Activated T-helper 1 cell treated with anti-CD3 and anti-CD28 coated beads, Interleukin-12 subunit alpha, Interleukin-12 subunit beta, Interleukin-2, Interleukin-4 antibody, amounts not matched to agents 30 ng/mL and 10 ng/mL and 1 ng/mL, durations not matched to agents 14 hours and 24 hours and 36 hours (primary cell): ENCODE measurements around the gene ADAMTS2. TPM values are rescaled to one million over a fixed set of nuclear protein-coding genes. Genes with fewer than 3 reads are reported as not detected.

Experiments
- DNase-seq: peaks from one replicate; pipeline ENCODE4 v3.0.0; 2021; ENCODE audit warnings: low spot score
- H3K27ac Mint-ChIP-seq: one replicate; pipeline ENCODE4 v1.8.0; 2021; ENCODE audit warnings: mild to moderate bottlenecking, mixed read lengths
- H3K27me3 Mint-ChIP-seq: one replicate; pipeline ENCODE4 v1.8.0; 2022; ENCODE audit warnings: mild to moderate bottlenecking, moderate library complexity, mixed read lengths; ENCODE audit not compliant: insufficient read depth
- H3K36me3 Mint-ChIP-seq: one replicate; pipeline ENCODE4 v1.8.0; 2021; ENCODE audit warnings: low read depth, mixed read lengths
- H3K4me1 Mint-ChIP-seq: one replicate; pipeline ENCODE4 v1.8.0; 2021; ENCODE audit warnings: low read depth, mixed read lengths
- H3K4me3 Mint-ChIP-seq: one replicate; pipeline ENCODE4 v1.8.0; 2021; ENCODE audit warnings: mild to moderate bottlenecking, moderate library complexity, mixed read lengths
- H3K9me3 Mint-ChIP-seq: one replicate; pipeline ENCODE4 v1.8.0; 2021; ENCODE audit warnings: mixed read lengths
- intact Hi-C: fragments of 100-400 bp; cut with micrococcal nuclease; formaldehyde crosslinking; loops from one replicate; pipeline ENCODE4 v1.15.1; 2024
- total RNA-seq: library from RNA; stranded (reverse); gene quantifications from 2 replicates; pipeline ENCODE4 v1.2.3, GENCODE V29; 2022

Gene ADAMTS2
- total RNA-seq, 1 donor from 2014 or later: not detected

DNA sequence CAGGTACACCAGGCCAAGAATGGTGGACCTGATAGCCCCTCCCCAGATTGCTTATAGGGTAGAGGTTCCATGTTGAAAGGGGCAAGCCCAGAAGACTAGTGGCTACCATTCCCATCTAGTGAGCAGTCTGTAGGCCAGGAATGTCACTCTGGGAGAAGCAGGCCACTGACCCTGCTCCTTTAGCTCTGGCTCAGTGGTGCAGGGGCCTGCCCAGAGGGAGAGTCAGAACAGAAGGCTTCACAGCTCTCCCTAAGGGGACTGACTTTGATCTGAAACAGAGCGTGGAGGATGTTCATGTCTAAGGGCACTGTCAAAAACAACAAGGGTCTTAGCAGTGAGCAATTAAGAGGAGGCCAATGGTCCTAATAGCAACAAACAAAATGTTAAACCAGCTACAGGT, 203.4 kb downstream of the ADAMTS2 start:
- Mint-ChIP-seq H3K4me3 (no peak overlapping the region), H3K27ac (no peak overlapping the region), H3K36me3 (no peaks in the 10 kb centered on the region), H3K9me3 (peaks cover 22% of the 10 kb centered on the region), H3K4me1 (peaks cover 12% of the 10 kb centered on the region), H3K27me3 (no peaks in the 10 kb centered on the region)
- intact Hi-C loops: loop anchor here (10.0 kb wide), 1 partner anchor 287 kb away; the partner anchor contains the start of gene ZNF354B
- DNase-seq: no peak

DNA sequence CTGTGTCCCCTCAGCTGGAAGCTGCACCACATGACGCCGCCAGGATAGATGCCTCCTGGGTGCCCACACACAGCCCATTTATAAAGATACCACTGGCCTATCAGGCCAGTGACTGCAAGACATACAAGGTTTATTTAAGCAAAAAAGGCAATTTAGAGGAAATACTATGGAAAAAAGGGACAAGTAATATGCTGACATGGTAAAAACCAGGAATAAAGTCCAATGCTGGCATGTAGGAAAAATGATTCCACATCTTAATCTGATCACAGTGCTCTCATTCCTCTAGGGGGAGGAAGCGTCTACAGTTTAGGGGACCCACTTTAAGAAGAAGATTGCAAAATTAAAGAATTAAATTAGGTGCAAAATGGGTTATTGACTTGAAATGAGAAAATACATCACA, 205.0 kb downstream of the ADAMTS2 start:
- intact Hi-C loops: loop anchor here (10.0 kb wide), 1 partner anchor 285 kb away; the partner anchor contains the start of gene ZNF354B
- no peak for DNase-seq
- Mint-ChIP-seq H3K4me1 (peaks cover 12% of the 10 kb centered on the region), H3K27me3 (no peaks in the 10 kb centered on the region), H3K4me3 (no peak overlapping the region), H3K27ac (no peak overlapping the region), H3K9me3 (peaks cover 15% of the 10 kb centered on the region), H3K36me3 (no peaks in the 10 kb centered on the region)

DNA sequence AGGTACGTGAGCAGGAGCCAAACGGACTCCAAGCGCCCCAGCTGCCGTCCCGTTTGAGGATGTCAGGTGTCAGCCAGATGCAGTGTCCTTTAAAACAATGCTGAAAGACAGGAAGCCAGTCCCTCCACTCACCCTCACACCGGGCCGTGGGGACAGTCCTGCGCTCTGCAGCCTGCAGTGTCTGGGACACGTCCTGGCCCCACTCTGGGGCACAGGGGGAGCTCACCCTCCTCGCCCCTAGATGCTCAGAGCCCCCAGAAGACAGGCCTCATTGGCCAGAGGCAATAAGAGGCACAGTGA, 205.4 kb downstream of the ADAMTS2 start:
- Mint-ChIP-seq H3K4me1 (peaks cover 12% of the 10 kb centered on the region), H3K27me3 (no peaks in the 10 kb centered on the region), H3K36me3 (no peaks in the 10 kb centered on the region), H3K27ac (no peak overlapping the region), H3K4me3 (no peak overlapping the region), H3K9me3 (peaks cover 14% of the 10 kb centered on the region)
- DNase-seq: no peak
- intact Hi-C loops: loop anchor here (10.0 kb wide), 1 partner anchor 285 kb away; the partner anchor contains the start of gene ZNF354B

DNA sequence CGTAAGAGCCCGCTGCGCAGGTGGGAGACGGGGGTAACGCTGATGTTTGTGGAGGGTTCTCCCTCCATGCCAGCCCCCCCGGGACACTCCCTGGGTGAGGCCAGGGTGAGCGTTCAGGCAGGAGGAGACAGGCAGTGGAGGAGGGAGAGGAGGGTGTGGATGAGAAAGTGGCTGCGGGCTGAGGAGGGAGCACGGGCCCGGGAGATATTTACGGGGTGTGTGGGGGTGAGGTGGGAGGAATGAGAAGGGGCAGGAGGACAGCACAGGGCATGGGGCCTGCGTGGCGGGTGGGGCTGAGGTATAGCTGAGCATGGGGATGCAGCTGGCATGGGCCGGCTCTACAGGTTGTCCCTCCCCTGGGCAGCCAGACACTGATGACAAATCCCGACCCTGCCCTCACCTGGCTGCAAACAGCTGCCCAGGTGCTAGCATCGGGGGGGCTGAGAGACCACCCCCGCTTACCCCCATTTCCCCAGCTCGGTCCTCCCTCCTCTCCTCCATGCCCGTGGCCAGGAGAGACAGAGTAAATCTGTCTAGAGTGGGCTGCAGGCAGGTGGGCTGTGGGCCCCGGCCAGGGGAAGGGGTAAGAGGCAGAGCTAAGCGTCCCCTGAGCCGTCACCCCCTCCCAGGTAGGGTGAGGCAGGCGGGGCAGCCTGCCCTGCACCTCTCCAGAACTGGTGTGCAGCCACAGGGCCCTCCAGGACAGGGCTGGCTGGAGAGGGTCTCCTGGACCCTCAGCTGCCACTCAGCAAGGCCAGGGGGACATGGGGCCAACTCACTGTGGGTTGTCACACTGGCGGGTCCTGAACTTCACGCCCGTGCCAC, 205.9 kb downstream of the ADAMTS2 start:
- H3K9me3 Mint-ChIP-seq: peaks cover 10% of the 10 kb centered on the region
- peaks cover 12% of the 10 kb centered on the region for H3K4me1 Mint-ChIP-seq
- no peak overlapping the region for H3K27ac Mint-ChIP-seq
- intact Hi-C loops: no loop called here
- no peaks in the 10 kb centered on the region for H3K27me3 Mint-ChIP-seq
- H3K4me3 Mint-ChIP-seq: no peak overlapping the region
- no peak for DNase-seq
- H3K36me3 Mint-ChIP-seq: no peaks in the 10 kb centered on the region

DNA sequence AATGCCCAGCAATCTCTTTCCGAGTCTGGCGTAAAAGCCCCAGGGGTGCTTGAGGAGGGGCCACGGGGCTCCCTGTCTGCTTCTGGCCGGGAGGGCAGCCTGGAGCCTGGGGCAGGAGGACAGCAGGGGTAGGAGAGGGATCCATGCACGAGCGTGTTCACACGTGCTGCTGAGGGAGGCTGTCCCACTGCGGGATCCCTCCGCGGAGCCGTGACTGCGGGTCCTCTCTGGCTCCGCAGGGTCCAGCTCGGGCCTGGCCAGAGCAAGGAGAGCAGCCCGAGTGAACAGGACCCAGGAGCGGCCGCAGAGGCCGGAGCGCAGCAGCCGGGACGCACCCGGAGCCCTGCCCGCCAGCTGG, 206.7 kb downstream of the ADAMTS2 start:
- no peak overlapping the region for H3K27ac Mint-ChIP-seq
- DNase-seq: no peak
- no peak overlapping the region for H3K4me3 Mint-ChIP-seq
- intact Hi-C loops: no loop called here
- no peaks in the 10 kb centered on the region for H3K36me3 Mint-ChIP-seq
- H3K9me3 Mint-ChIP-seq: peaks cover 12% of the 10 kb centered on the region
- H3K4me1 Mint-ChIP-seq: peaks cover 12% of the 10 kb centered on the region
- H3K27me3 Mint-ChIP-seq: no peaks in the 10 kb centered on the region

DNA sequence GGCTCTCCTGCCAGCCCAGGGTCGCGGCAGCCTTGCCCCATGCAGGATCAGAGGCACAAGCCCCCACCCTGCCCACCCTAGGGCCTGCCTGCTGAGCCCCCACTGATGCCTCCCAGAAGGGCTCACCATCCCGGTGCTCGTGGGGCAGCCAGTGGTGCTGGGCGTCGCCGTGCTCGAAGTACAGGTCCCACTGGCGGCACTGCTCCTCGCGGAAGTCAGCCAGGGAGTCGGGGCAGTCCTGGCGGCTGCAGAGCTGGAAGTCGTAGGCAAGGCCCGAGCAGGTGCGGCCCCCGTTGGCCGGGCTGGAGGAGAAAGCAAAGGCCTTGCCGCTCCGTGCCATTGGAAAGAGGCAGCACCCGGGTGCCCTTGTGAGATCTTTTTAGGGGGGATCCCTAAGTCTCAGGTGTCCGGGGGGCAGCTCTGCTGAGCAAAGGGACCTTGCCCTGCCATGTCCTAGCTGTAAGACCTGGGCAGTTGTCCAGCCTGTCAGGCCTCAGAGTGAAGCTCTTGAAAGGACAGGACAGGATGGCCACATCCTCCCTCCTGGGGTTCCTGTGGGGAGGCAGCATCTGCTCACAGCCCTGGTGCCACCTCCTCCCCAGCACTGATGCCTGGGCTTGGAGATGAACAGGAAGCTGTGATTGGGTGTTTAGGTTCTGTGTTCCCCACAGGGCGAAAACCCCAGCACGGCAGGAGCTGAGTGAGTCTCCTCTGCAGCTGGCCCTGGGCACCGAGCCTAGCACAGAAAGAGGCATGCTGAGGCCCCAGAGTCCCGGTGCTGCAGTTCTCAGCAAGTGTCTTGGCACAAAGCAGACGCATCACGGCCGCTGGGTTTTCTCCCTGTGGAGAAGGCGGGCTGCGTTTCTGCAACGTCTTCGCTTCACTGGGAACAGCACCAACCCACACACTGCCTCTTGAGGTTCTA, 207.4 kb downstream of the ADAMTS2 start:
- H3K4me3 Mint-ChIP-seq: no peak overlapping the region
- H3K36me3 Mint-ChIP-seq: no peaks in the 10 kb centered on the region
- DNase-seq: no peak
- H3K4me1 Mint-ChIP-seq: peaks cover 10% of the 10 kb centered on the region
- H3K9me3 Mint-ChIP-seq: peaks cover 12% of the 10 kb centered on the region
- no peak overlapping the region for H3K27ac Mint-ChIP-seq
- intact Hi-C loops: no loop called here
- H3K27me3 Mint-ChIP-seq: no peaks in the 10 kb centered on the region

DNA sequence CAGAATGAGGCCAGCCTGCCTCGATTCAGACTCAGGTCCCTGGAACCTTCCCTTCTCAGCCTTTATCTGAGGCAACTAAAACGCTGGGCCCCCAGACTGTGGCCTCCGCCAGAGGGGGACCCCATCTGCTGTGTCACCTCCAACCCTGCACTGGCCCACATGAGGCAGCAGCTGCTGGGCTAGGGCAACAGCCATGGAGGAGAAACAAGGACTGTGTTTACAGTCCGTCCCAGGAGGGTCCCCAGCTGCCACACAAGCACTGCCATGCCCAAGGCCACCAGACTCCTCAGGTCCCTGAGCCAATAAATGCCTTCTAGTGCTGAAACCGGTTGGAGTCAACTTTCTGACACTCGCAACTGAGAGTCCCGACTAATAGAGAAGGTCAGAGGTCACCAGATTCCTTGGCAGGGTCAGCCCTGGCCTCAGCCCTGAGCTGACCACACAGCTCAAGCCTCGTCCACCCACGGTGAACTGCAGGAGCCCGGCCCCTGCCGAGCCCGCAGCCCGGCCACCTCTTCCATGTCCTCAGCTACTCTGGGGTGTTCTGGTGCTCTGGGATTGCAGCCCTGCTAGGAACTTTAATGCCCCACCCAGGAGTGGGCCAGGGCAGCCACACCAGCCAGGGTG, 208.1 kb downstream of the ADAMTS2 start:
- intact Hi-C loops: no loop called here
- H3K27ac Mint-ChIP-seq: no peak overlapping the region
- no peak overlapping the region for H3K4me3 Mint-ChIP-seq
- H3K36me3 Mint-ChIP-seq: no peaks in the 10 kb centered on the region
- H3K9me3 Mint-ChIP-seq: peaks cover 10% of the 10 kb centered on the region
- no peak for DNase-seq
- no peaks in the 10 kb centered on the region for H3K27me3 Mint-ChIP-seq
- peaks cover 2% of the 10 kb centered on the region for H3K4me1 Mint-ChIP-seq

DNA sequence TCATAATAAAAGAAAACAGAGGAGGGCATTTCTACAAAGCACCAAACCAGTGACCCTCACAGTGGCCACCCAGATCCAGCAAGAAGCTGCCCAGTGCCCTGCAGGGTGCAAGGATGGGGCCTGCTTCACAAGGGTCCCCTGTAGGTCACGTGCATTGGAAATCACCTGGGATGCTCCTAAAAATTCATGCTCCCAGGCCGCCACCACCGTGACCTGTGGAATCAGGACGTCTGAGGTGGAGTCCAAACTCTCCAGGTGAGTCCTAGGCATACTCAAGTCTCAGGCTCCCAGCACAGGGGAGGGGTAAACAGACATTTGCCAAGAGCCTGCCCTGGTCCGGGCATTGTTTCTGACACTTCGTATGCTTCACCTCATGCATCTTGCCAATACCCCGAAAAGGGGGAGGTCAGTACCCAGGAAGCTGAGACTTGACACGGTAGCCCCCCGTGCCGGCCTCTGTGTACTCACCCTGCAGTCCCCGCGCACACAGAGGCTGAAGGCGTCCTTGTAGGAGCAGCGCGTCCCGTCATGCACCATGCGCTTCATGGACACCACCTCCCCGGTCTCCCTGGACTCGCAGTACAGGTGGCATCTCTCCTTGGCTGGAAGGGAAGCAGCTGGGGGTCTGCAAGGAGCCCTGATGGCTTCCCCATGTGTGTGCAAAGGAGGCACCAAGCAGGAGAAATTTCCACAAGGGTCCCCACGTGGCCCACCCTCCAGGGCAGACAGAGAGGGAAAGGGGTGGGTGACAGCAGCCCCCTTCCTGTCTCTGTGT, 209.6 kb downstream of the ADAMTS2 start:
- Mint-ChIP-seq H3K9me3 (peaks cover 10% of the 10 kb centered on the region), H3K4me3 (no peak overlapping the region), H3K4me1 (no peaks in the 10 kb centered on the region), H3K27ac (no peak overlapping the region), H3K36me3 (no peaks in the 10 kb centered on the region), H3K27me3 (no peaks in the 10 kb centered on the region)
- no peak for DNase-seq
- intact Hi-C loops: no loop called here

DNA sequence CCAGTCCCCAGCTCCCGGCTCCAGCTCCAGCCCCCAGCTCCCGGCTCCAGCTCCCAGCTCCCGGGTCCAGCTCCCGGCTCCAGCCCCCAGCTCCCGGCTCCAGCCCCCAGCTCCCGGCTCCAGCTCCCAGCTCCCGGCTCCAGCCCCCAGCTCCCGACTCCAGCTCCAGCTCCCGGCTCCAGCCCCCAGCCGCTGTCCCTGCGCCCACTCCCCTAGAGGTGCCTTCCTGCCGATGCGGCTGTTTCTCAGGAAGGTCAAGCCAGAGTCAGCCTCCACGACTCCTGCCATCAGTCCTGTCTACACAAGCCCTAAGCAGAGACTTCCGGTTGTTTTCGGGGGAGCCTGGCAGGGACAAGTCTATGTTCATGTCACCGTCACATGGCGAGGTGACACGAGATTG, 210.3 kb downstream of the ADAMTS2 start:
- Mint-ChIP-seq H3K4me3 (no peak overlapping the region), H3K36me3 (no peaks in the 10 kb centered on the region), H3K27ac (no peak overlapping the region), H3K4me1 (no peaks in the 10 kb centered on the region), H3K27me3 (no peaks in the 10 kb centered on the region), H3K9me3 (peaks cover 10% of the 10 kb centered on the region)
- intact Hi-C loops: no loop called here
- DNase-seq: no peak

DNA sequence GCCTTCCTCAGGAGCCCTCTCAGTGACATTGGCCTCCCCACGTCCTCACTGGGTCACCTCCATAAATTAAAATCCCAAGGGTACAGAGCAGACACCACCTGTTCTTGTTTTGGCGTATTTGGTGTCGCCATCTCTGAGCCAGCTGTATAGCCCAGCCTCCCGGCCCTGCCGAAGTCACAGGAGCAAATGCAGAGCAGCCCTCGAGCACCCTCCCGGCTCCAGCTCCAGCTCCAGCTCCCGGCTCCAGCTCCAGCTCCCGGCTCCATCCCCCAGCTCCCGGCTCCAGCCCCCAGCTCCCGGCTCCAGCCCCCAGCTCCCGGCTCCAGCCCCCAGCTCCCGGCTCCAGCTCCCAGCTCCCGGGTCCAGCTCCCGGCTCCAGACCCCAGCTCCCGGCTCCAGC, 210.8 kb downstream of the ADAMTS2 start:
- intact Hi-C loops: no loop called here

DNA sequence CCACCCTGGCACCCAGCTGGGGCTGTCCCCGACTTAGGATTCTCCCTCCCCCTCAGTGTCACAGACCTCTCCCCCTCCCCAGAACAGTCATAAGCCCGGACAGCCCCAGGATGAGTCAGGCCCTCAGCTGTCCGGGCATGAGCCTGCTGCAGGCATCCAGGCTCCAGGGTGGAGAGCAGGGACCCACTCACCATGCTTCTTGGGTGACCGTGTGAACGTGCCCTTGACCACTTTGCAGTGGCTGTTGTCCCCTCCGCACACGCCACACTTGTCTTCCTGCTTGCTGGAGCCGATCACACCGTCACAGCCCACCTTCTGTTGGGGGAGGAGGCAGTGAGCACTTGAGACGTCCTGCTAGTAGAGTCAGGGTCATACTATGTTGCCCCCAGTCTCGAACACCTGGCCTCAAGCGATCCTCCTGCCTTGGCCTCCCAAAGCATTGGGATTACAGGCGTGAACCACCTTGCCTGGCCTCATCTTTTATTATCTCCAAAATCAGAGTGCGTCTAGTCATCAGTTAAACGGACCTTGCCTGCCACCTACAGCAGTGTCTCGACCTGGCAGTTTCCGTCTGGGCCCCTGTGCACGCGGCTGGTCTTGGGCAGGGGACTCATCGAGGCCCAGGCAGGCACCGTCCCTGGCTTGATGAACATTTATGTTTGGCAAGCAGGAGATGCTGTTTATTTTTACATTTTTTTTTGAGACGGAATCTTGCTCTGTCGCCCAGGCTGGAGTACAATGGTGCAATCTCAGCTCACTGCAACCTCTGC, 212.5 kb downstream of the ADAMTS2 start:
- H3K4me1 Mint-ChIP-seq: no peaks in the 10 kb centered on the region
- intact Hi-C loops: no loop called here
- no peaks in the 10 kb centered on the region for H3K36me3 Mint-ChIP-seq
- no peak for DNase-seq
- H3K27ac Mint-ChIP-seq: no peak overlapping the region
- H3K4me3 Mint-ChIP-seq: no peak overlapping the region
- no peaks in the 10 kb centered on the region for H3K27me3 Mint-ChIP-seq
- peaks cover 14% of the 10 kb centered on the region for H3K9me3 Mint-ChIP-seq

More for the DNA sequence above, 210.8 kb downstream of the ADAMTS2 start:
- DNase-seq: no peak
- no peaks in the 10 kb centered on the region for H3K4me1 Mint-ChIP-seq
- H3K9me3 Mint-ChIP-seq: peaks cover 10% of the 10 kb centered on the region
- H3K4me3 Mint-ChIP-seq: no peak overlapping the region
- no peak overlapping the region for H3K27ac Mint-ChIP-seq
- H3K36me3 Mint-ChIP-seq: no peaks in the 10 kb centered on the region
- no peaks in the 10 kb centered on the region for H3K27me3 Mint-ChIP-seq
